A549 (cell line): ENCODE data around the gene DDX4. TPM values are rescaled to one million over a fixed set of nuclear protein-coding genes. Genes with fewer than 3 reads are reported as not detected.

Experiments used
- ATAC-seq, 2 experiments: fragments of 200-7000 bp in 1 of 2; fragments of >200 bp in 1 of 2; cut with Nextera tagmentation in 1 of 2; cut with Tn5 transposase in 1 of 2; 3 replicates each; pipeline versions ENCODE4 v1.8.0 to v1.9.1; 2018 to 2020; ENCODE audit warnings: mild to moderate bottlenecking in 1 of 2, moderate library complexity in 1 of 2
- CTCF ChIA-PET: fragments of 300-600 bp; sonication (Branson Sonifier 250); formaldehyde crosslinking; extraction: SDS; loops from one replicate; lab custom pipeline; 2021; ENCODE audit warnings: antibody characterized with exemption, inconsistent platforms; lab: Yijun Ruan, JAX
- POLR2A ChIA-PET: fragments of 350-600 bp; formaldehyde crosslinking; extraction: SDS; loops from one replicate; lab custom pipeline; 2021; ENCODE audit warnings: antibody characterized with exemption, inconsistent platforms; lab: Yijun Ruan, JAX
- DNase-seq, 2 experiments: peaks; one replicate each; pipeline versions ENCODE4 v3.0.0 to v3.0.0-alpha.2; 2011 to 2016; ENCODE audit warnings: low read depth in 1 of 2, low spot score in 1 of 2
- FAIRE-seq: peaks from 2 replicates; lab custom pipeline; 2011; peaks lifted over from hg19 to GRCh38; lab: Jason Lieb, UNC
- H3K27ac ChIP-seq, 2 experiments: fragments of >200 bp; sonication (Bioruptor Twin); formaldehyde crosslinking; 3 replicates each; pipeline ENCODE4 v1.5.1; 2016 to 2017
- H3K4me1 ChIP-seq: fragments of >200 bp; sonication (Bioruptor Twin); formaldehyde crosslinking; 3 replicates; pipeline ENCODE4 v1.6.1; 2016
- H3K4me2 ChIP-seq: fragments of >200 bp; sonication (Bioruptor Twin); formaldehyde crosslinking; 3 replicates; pipeline ENCODE4 v1.6.1; 2016
- H3K4me3 ChIP-seq: fragments of >200 bp; sonication (Bioruptor Twin); formaldehyde crosslinking; 3 replicates; pipeline ENCODE4 v1.5.1; 2016
- H3K9me3 ChIP-seq: fragments of >200 bp; sonication (Bioruptor Twin); formaldehyde crosslinking; 3 replicates; pipeline ENCODE4 v1.6.1; 2016
- CEBPB ChIP-seq, 2 experiments: fragments of >200 bp in 1 of 2; sonication (Bioruptor Twin) in 1 of 2; formaldehyde crosslinking in 1 of 2; IDR thresholded peaks; 2 replicates each; pipeline ENCODE4 v1.6.1; 2012 to 2016
- CTCF ChIP-seq: fragments of >200 bp; sonication (Bioruptor Twin); formaldehyde crosslinking; IDR thresholded peaks from 3 replicates; pipeline ENCODE4 v1.5.1; 2016
- E2F6 ChIP-seq: IDR thresholded peaks from 2 replicates; pipeline ENCODE4 v1.6.1; 2012; ENCODE audit warnings: low read depth, borderline replicate concordance
- EHF ChIP-seq: fragments of 250-450 bp; sonication (Bioruptor Pico); IDR thresholded peaks from 2 replicates; pipeline ENCODE4 v1.5.0; 2020; ENCODE audit warnings: mild to moderate bottlenecking
- FOSL2 ChIP-seq, 2 experiments: fragments of 450-650 bp in 1 of 2; fragments of >200 bp in 1 of 2; sonication (Bioruptor Twin) in 1 of 2; formaldehyde crosslinking; IDR thresholded peaks; 2 replicates each; pipeline versions ENCODE4 v1.5.0 to v1.6.1; 2016 to 2020; ENCODE audit warnings: mild to moderate bottlenecking in 1 of 2, moderate library complexity in 1 of 2
- HES2 ChIP-seq: fragments of >200 bp; sonication (Bioruptor Twin); formaldehyde crosslinking; IDR thresholded peaks from 2 replicates; pipeline ENCODE4 v1.6.1; 2016
- HMGXB4 ChIP-seq: fragments of 250-450 bp; sonication (Bioruptor Pico); IDR thresholded peaks from 2 replicates; pipeline ENCODE4 v1.5.0; 2021; ENCODE audit warnings: mild to moderate bottlenecking, moderate library complexity, borderline replicate concordance
- HOXB13 ChIP-seq: fragments of 250-450 bp; sonication (Bioruptor Pico); IDR thresholded peaks from 2 replicates; pipeline ENCODE4 v1.5.0; 2020; ENCODE audit warnings: low read depth, mild to moderate bottlenecking, moderate library complexity
- MAFK ChIP-seq: fragments of 450-650 bp; IDR thresholded peaks from 2 replicates; pipeline ENCODE4 v1.6.1; 2014; ENCODE audit not compliant: partially characterized antibody
- MAX ChIP-seq: IDR thresholded peaks from 2 replicates; pipeline ENCODE4 v1.6.1; 2012
- MYC ChIP-seq: IDR thresholded peaks from 2 replicates; pipeline ENCODE4 v1.6.1; 2012; ENCODE audit warnings: mild to moderate bottlenecking, inconsistent platforms, low read length, improper control_type of control experiment, borderline replicate concordance
- PBX3 ChIP-seq: IDR thresholded peaks from 2 replicates; pipeline ENCODE4 v1.6.1; 2012
- PHF8 ChIP-seq: fragments of 200-600 bp; sonication (generic); IDR thresholded peaks from 2 replicates; pipeline ENCODE4 v1.6.1; 2016; ENCODE audit warnings: low read depth, mild to moderate bottlenecking, antibody characterized with exemption, moderate library complexity, borderline replicate concordance
- RAD21 ChIP-seq, 2 experiments: fragments of >200 bp in 1 of 2; sonication (Bioruptor Twin) in 1 of 2; formaldehyde crosslinking in 1 of 2; IDR thresholded peaks in 1 of 2; conservative IDR thresholded peaks in 1 of 2; 2 replicates in 1 of 2; 3 replicates in 1 of 2; pipeline ENCODE4 v1.6.1; 2012 to 2018; ENCODE audit warnings: inconsistent platforms in 1 of 2
- RCOR1 ChIP-seq: fragments of 150-350 bp; IDR thresholded peaks from 2 replicates; pipeline ENCODE4 v1.6.1; 2014; ENCODE audit warnings: antibody characterized with exemption, low read length, low read depth
- RFX5 ChIP-seq: fragments of 450-650 bp; IDR thresholded peaks from 2 replicates; pipeline ENCODE4 v1.7.1; 2014; ENCODE audit warnings: antibody characterized with exemption, mild to moderate bottlenecking, moderate library complexity
- RNF2 ChIP-seq: fragments of 200-600 bp; sonication (generic); IDR thresholded peaks from 2 replicates; pipeline ENCODE4 v1.6.1; 2016; ENCODE audit warnings: low read depth, mild to moderate bottlenecking, antibody characterized with exemption, moderate library complexity, borderline replicate concordance
- SMC3 ChIP-seq: fragments of >200 bp; sonication (Bioruptor Twin); formaldehyde crosslinking; IDR thresholded peaks from 3 replicates; pipeline ENCODE4 v1.6.1; 2018; ENCODE audit warnings: inconsistent platforms
- SREBF2 ChIP-seq: fragments of 450-650 bp; IDR thresholded peaks from 2 replicates; pipeline ENCODE4 v1.6.1; 2014; ENCODE audit warnings: mild to moderate bottlenecking, moderate library complexity
- TP53 ChIP-seq: fragments of 250-450 bp; sonication (Bioruptor Pico); IDR thresholded peaks from 2 replicates; pipeline ENCODE4 v1.5.0; 2021; ENCODE audit warnings: mild to moderate bottlenecking, moderate library complexity
- USF2 ChIP-seq: fragments of 450-650 bp; IDR thresholded peaks from 2 replicates; pipeline ENCODE4 v1.6.1; 2014; ENCODE audit warnings: antibody characterized with exemption
- ZC3H11A ChIP-seq: fragments of 450-650 bp; IDR thresholded peaks from 2 replicates; pipeline ENCODE4 v1.6.1; 2014; ENCODE audit warnings: antibody characterized with exemption, mild to moderate bottlenecking
- WGBS: methylation state at CpG from one replicate; pipeline ENCODE4 v1.1.6; 2017; ENCODE audit errors: missing lambda C conversion rate; 5-methylcytosine and 5-hydroxymethylcytosine counted together
- polyA plus RNA-seq, 4 experiments: library from polyadenylated mRNA; depleted of rRNA in 3 of 4; stranded (reverse); fragments of >200 nt; fragmentation: RNase III in 1 of 4; extraction: RNeasy Plus Mini Kit Qiagen cat#74134 plus additional on column Dnase treatment in 1 of 4; gene quantifications; 2 replicates in 3 of 4; 3 replicates in 1 of 4; pipeline ENCODE4 v1.2.3, GENCODE V29; 2011 to 2017

DDX4 gene
- polyA plus RNA-seq, 2 of the 4 experiments (the other 2 are of a cell fraction): 0.09 TPM; not detected in 1

- peaks cover 17% of the 10 kb centered on the region; the same call in 2 of the 3 replicates for H3K4me1 ChIP-seq
- TF ChIP-seq HOXB13 (CRISPR knock-in tag) (no peak), MAX (no peak), PBX3 (no peak), MYC (no peak), USF2 (no peak), PHF8 (no peak), E2F6 (no peak), SREBF2 (no peak), EHF (CRISPR knock-in tag) (no peak), HMGXB4 (CRISPR knock-in tag) (no peak), RCOR1 (no peak), TP53 (CRISPR knock-in tag) (no peak), HES2 (no peak), SMC3 (no peak)
- WGBS: 70% methylated on average over 3 of the region's 3 CpGs
- no peak overlapping the region for H3K4me2 ChIP-seq
- no peak for ATAC-seq
- no peaks in the 10 kb centered on the region for H3K9me3 ChIP-seq
- CTCF ChIA-PET: interaction anchor here (1.8 to 2.7 kb wide), 2 partner anchors 8 to 293 kb away, joined by 5 to 13 read pairs; no protein-coding TSS in a partner anchor
- H3K27ac ChIP-seq: 0 out of 6 replicates have a peak overlapping the region, but pooled peaks of 1 of the 2 experiments have one; percentile 25
- POLR2A ChIA-PET: no interaction called here
- no peak overlapping the region for H3K4me3 ChIP-seq
- FAIRE-seq: no peak
- no peak for DNase-seq
Observed at GRCh38 chr5:55699041-55699688, 38.7 kb upstream of the DDX4 start.

- FAIRE-seq: no peak
- TF ChIP-seq ZC3H11A: no peak
- TF ChIP-seq CEBPB (IDR thresholded peaks at IDR 0.05): no peak
- no peak for TF ChIP-seq HMGXB4 (CRISPR knock-in tag)
- no peak for TF ChIP-seq CTCF
- TF ChIP-seq RFX5: no peak
- TF ChIP-seq FOSL2 (IDR thresholded peaks at IDR 0.05): no peak
- no peak for TF ChIP-seq FOSL2 (CRISPR knock-in tag; IDR thresholded peaks at IDR 0.05)
- no peak for TF ChIP-seq RAD21 (conservative IDR thresholded peaks at IDR 0.05 in 1 of 2, IDR thresholded peaks at IDR 0.05 in 1 of 2)
- TF ChIP-seq MAFK: no peak
- no peak for TF ChIP-seq RNF2
- ChIA-PET POLR2A (no interaction called here), CTCF (interaction anchor here (0.9 to 2.7 kb wide), 5 partner anchors 9 to 278 kb away, joined by 3 to 13 read pairs (median 3); no protein-coding TSS in a partner anchor)
- no peak overlapping the region for H3K27ac ChIP-seq
- no peak overlapping the region for H3K4me2 ChIP-seq
- DNase-seq: no peak
- peaks cover 14% of the 10 kb centered on the region; the same call in 2 of the 3 replicates for H3K4me1 ChIP-seq
- H3K9me3 ChIP-seq: no peaks in the 10 kb centered on the region
- H3K4me3 ChIP-seq: no peak overlapping the region
- ATAC-seq: no peak
- WGBS: 88% methylated on average over 2 of the region's 2 CpGs
Observed at GRCh38 chr5:55700745-55701144, 37.1 kb upstream of the DDX4 start.
